ENCODE measurements around the gene ZFYVE9.

The ZFYVE9 gene

DNA sequence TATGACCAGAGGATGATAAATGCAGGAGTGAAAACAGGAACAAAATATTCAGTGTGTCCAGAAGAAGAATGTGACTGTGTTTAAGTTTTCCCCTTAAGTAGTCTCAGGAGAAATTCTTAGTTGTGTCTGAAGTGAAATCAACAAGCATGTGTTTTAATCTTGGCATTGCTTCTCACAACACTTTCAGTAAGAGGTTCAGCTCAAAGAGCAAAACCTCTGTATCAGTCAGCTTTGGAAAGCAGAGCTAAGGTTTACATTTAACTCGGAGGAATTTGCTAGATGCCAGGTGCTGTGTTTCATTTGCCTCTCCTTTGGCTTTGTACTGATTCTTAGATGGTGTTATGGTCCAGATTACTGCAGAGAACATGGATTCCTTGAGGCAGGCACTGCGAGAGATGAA is 195.6 kb downstream of the ZFYVE9 start:
- TF ChIP-seq POLR2A (IDR thresholded peaks at IDR 0.05; ENCODE audit: extremely low read depth, insufficient read length), result no peak
- TF ChIP-seq MYC (IDR thresholded peaks at IDR 0.05; ENCODE audit: low read depth, low read length), result no peak
- TF ChIP-seq, protein P1, sequence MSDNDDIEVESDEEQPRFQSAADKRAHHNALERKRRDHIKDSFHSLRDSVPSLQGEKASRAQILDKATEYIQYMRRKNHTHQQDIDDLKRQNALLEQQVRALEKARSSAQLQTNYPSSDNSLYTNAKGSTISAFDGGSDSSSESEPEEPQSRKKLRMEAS (IDR thresholded peaks at IDR 0.05; ENCODE audit: low read depth, low read length), result no peak
- TF ChIP-seq, protein P2, sequence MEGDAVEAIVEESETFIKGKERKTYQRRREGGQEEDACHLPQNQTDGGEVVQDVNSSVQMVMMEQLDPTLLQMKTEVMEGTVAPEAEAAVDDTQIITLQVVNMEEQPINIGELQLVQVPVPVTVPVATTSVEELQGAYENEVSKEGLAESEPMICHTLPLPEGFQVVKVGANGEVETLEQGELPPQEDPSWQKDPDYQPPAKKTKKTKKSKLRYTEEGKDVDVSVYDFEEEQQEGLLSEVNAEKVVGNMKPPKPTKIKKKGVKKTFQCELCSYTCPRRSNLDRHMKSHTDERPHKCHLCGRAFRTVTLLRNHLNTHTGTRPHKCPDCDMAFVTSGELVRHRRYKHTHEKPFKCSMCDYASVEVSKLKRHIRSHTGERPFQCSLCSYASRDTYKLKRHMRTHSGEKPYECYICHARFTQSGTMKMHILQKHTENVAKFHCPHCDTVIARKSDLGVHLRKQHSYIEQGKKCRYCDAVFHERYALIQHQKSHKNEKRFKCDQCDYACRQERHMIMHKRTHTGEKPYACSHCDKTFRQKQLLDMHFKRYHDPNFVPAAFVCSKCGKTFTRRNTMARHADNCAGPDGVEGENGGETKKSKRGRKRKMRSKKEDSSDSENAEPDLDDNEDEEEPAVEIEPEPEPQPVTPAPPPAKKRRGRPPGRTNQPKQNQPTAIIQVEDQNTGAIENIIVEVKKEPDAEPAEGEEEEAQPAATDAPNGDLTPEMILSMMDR (IDR thresholded peaks at IDR 0.05; ENCODE audit: low read depth, low read length), result no peak
- DNase-seq (ENCODE audit: low read depth), result no peak
- H3K4me3 ChIP-seq (ENCODE audit: low read depth, low read length), result no peak overlapping the region

DNA sequence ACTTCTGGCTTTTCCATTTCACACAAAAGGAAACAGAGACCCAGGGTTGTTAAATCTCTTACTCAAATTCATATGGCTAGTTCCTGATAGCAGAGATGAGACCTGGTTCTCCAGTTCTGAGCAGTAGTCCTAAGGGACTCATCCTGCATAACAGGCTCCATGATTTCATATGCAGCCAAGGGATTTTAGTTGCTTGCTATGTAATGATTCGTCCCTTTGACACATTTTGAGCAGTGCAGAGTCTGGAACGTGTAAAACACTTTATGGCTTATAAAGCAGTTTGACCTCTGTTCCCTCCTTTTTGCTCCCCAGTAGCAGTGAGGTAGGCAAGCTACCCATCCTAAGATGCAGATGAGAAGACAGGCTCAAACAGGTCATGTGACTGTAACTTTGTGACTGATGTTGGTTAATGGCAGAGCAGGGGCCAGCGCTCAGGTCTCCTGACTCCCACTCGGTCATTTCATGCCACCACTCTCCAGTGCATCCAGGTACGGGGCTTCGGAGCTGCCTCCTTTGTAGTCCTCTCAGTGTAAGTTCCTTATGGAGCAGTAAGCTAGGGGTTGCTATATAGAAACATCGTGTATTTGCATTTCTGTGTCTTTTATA is 199.9 kb downstream of the ZFYVE9 start:
- TF ChIP-seq MYC (IDR thresholded peaks at IDR 0.05; ENCODE audit: low read depth, low read length) (no peak), POLR2A (IDR thresholded peaks at IDR 0.05; ENCODE audit: extremely low read depth, insufficient read length) (no peak)
- TF ChIP-seq, protein P2 (IDR thresholded peaks at IDR 0.05; ENCODE audit: low read depth, low read length), result no peak
- TF ChIP-seq, protein P1 (IDR thresholded peaks at IDR 0.05; ENCODE audit: low read depth, low read length), result no peak
- no peak for DNase-seq (ENCODE audit: low read depth)
- no peak overlapping the region for H3K4me3 ChIP-seq (ENCODE audit: low read depth, low read length)

DNA sequence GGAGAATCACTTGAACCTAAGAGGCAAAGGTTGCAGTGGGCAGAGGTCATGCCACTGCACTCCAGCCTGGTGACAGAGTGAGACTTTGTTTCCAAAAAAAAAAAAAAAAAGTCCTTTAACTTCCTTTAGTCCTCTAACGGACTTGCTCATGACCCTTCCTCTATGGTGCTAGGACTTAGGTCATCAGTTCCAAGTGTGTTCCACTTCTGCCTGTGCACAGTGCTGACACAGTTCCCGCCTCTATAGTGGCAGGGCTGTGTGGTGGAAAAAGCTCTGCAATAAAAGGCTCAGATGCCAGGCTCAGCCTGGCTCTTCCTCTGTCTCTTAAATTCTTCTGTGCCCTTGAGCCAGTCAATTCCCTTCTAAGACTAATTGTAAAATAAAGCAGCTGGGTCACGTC is 202.1 kb downstream of the ZFYVE9 start:
- TF ChIP-seq, protein P2 (IDR thresholded peaks at IDR 0.05; ENCODE audit: low read depth, low read length), result no peak
- TF ChIP-seq, protein P1 (IDR thresholded peaks at IDR 0.05; ENCODE audit: low read depth, low read length), result no peak
- no peak for TF ChIP-seq MYC (IDR thresholded peaks at IDR 0.05; ENCODE audit: low read depth, low read length)
- no peak for TF ChIP-seq POLR2A (IDR thresholded peaks at IDR 0.05; ENCODE audit: extremely low read depth, insufficient read length)
- DNase-seq (ENCODE audit: low read depth), result no peak
- no peak overlapping the region for H3K4me3 ChIP-seq (ENCODE audit: low read depth, low read length)

DNA sequence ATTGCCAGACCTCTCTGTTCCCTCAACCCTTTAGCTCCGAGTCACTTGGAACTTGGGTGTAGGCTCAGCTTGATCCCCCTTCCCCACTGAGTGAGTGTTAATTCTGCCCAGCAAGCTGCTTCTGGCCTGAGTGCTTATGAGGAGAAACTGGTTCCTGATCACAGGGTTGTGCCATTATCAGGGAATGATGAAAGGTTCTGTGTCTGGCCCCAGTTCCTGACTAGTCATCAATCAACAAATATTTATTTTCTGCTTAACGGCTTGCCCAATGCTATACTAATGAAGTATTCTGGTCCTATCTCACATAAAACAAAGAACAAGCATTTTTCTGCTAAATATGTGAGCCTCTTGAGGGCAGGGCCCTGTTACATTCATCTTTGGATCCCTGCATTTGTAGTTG is 203.4 kb downstream of the ZFYVE9 start:
- no peak overlapping the region for H3K4me3 ChIP-seq (ENCODE audit: low read depth, low read length)
- TF ChIP-seq, protein P1 (IDR thresholded peaks at IDR 0.05; ENCODE audit: low read depth, low read length), result no peak
- TF ChIP-seq POLR2A (IDR thresholded peaks at IDR 0.05; ENCODE audit: extremely low read depth, insufficient read length) (no peak), MYC (IDR thresholded peaks at IDR 0.05; ENCODE audit: low read depth, low read length) (no peak)
- TF ChIP-seq, protein P2 (IDR thresholded peaks at IDR 0.05; ENCODE audit: low read depth, low read length), result no peak
- DNase-seq (ENCODE audit: low read depth), result no peak

DNA sequence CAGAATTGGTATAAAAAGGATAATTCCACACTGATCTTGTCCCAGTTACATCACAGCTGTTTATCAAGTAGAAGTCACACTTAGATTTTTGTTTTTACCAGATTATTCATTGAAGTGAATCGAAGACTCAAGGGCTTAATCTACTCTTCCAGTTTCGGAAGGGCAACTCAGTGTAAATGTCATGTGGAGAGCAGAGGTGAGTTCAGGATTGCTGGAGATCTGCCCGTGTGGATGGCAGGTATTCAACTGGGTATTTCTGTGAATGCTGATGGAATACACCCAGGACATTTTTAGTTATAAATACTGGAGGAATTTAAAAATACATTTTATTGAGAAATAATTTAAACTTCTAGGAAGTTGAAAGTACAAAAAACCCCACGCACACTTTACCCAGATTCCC is 204.8 kb downstream of the ZFYVE9 start:
- no peak for TF ChIP-seq POLR2A (IDR thresholded peaks at IDR 0.05; ENCODE audit: extremely low read depth, insufficient read length)
- TF ChIP-seq MYC (IDR thresholded peaks at IDR 0.05; ENCODE audit: low read depth, low read length), result no peak
- TF ChIP-seq, protein P2 (IDR thresholded peaks at IDR 0.05; ENCODE audit: low read depth, low read length), result no peak
- TF ChIP-seq, protein P1 (IDR thresholded peaks at IDR 0.05; ENCODE audit: low read depth, low read length), result no peak
- DNase-seq (ENCODE audit: low read depth), result no peak
- H3K4me3 ChIP-seq (ENCODE audit: low read depth, low read length), result no peak overlapping the region

Measured in NB4 (cell line).